Stimulated activated CD8-positive, alpha-beta memory T cell treated with anti-CD3 and anti-CD28 coated beads, Interleukin-4, amount 100 ng/mL, for 4 hours (primary cell): Measurements from ENCODE around the gene RBMY1E.
"Not testable (repeated sequence)": the region's sequence is repeated elsewhere in the genome, so short reads cannot be mapped to it uniquely, and the experiment has no call there.

Source experiments
- DNase-seq, 2 donors: peaks; one replicate each; pipeline ENCODE4 v3.0.0-alpha.2; 2020; ENCODE audit warnings: low read depth in 2 of 2, low spot score in 1 of 2

Gene RBMY1E

GRCh38 chrY:21917932-21918331, at the start of gene RBMY1E:
Gene RBMY1E, minus strand, starts transcription at chrY:21918032. Its CDS starts 1,978 bp downstream, at chrY:21916054.
- DNase-seq: not testable (repeated sequence)

- not testable (repeated sequence) for DNase-seq
These were observed 23.4 kb downstream of the RBMY1E start, which contains the start of gene RBMY1D for GRCh38 chrY:21894426-21894825. Gene RBMY1D, minus strand, starts transcription at chrY:21894526. Its CDS starts 2,013 bp downstream, at chrY:21892513.

- DNase-seq: not testable (repeated sequence)
These were observed 48.3 kb downstream of the RBMY1E start for GRCh38 chrY:21869407-21870076.
